ENCODE data around the gene ZNF501.

- TF ChIP-seq CTCF (conservative IDR thresholded peaks at IDR 0.05; ENCODE audit: low read depth, low read length) (no peak), POLR2A (IDR thresholded peaks at IDR 0.05; ENCODE audit: low read depth, low read length) (no peak), CHD1 (IDR thresholded peaks at IDR 0.05; ENCODE audit: low read depth, low read length) (no peak), RAD21 (IDR thresholded peaks at IDR 0.05; ENCODE audit: low read length) (no peak), MAFK (IDR thresholded peaks at IDR 0.05; ENCODE audit: low read depth, low read length) (no peak), ELK1 (IDR thresholded peaks at IDR 0.05; ENCODE audit: borderline replicate concordance, low read depth, low read length) (no peak), USF2 (IDR thresholded peaks at IDR 0.05; ENCODE audit: low read depth, low read length) (no peak), MXI1 (IDR thresholded peaks at IDR 0.05; ENCODE audit: borderline replicate concordance, low read depth, low read length) (no peak), FOS (IDR thresholded peaks at IDR 0.05; ENCODE audit: low read depth, low read length) (no peak), CEBPB (IDR thresholded peaks at IDR 0.05; ENCODE audit: low read depth, low read length) (no peak), BHLHE40 (IDR thresholded peaks at IDR 0.05; ENCODE audit: low read depth, low read length) (no peak)
Observed at GRCh38 chr3:44782891-44783290, 53.5 kb downstream of the ZNF501 start.

Measured in IMR-90 (cell line).